CD4-positive, alpha-beta T cell treated with Interleukin-15 for 1 hour (primary cell): Measurements from ENCODE around the gene APMAP.
A peak's percentile ranks its signal among the peaks of the same experiment; 100 is the strongest.

Experiments used
- DNase-seq: peaks from one replicate; pipeline ENCODE4 v3.0.0-alpha.2; 2020

The APMAP gene

GRCh38 chr20:24992487-24993205 lies at the start of gene APMAP:
APMAP (minus strand) TSS chr20:24992751; CDS start chr20:24992688, 63 bp downstream.
- peak; percentile 95 for DNase-seq

GRCh38 chr20:25041813-25042530 lies 49.4 kb upstream of the APMAP start:
- no peak for DNase-seq

- DNase-seq: no peak
Measured at GRCh38 chr20:25040438-25040831, 47.9 kb upstream of the APMAP start.

GRCh38 chr20:25039697-25040437 lies 47.3 kb upstream of the APMAP start:
- no peak for DNase-seq

GRCh38 chr20:25038591-25039015 lies 46.1 kb upstream of the APMAP start:
- no peak for DNase-seq

GRCh38 chr20:25038103-25038410 lies 45.5 kb upstream of the APMAP start:
- no peak for DNase-seq

- no peak for DNase-seq
Measured at GRCh38 chr20:25037288-25038102, 44.9 kb upstream of the APMAP start.

- DNase-seq: no peak
Measured at GRCh38 chr20:25036331-25036936, 43.9 kb upstream of the APMAP start.

GRCh38 chr20:25035921-25036320 lies 43.4 kb upstream of the APMAP start:
- DNase-seq: no peak

- DNase-seq: no peak
Measured at GRCh38 chr20:25033924-25034300, 41.4 kb upstream of the APMAP start.

- DNase-seq: no peak
Measured at GRCh38 chr20:25033265-25033923, 40.8 kb upstream of the APMAP start.

GRCh38 chr20:25032478-25033264 lies 40.1 kb upstream of the APMAP start:
- DNase-seq: no peak

GRCh38 chr20:25032065-25032477 lies 39.5 kb upstream of the APMAP start:
- no peak for DNase-seq

- no peak for DNase-seq
Measured at GRCh38 chr20:25031241-25031640, 38.7 kb upstream of the APMAP start.

GRCh38 chr20:25030649-25031207 lies 38.2 kb upstream of the APMAP start:
- no peak for DNase-seq

- no peak for DNase-seq
Measured at GRCh38 chr20:25030007-25030648, 37.6 kb upstream of the APMAP start.

GRCh38 chr20:25025986-25026605 lies 33.5 kb upstream of the APMAP start:
- peak; percentile 9 for DNase-seq

GRCh38 chr20:25025091-25025861 lies 32.7 kb upstream of the APMAP start:
- DNase-seq: peak; percentile 6

- peak; percentile 6 for DNase-seq
Measured at GRCh38 chr20:25024171-25024570, 31.6 kb upstream of the APMAP start.
